Measurements from ENCODE around the gene MYCN. TPM values are rescaled to one million over a fixed set of nuclear protein-coding genes. Genes with fewer than 3 reads are reported as not detected.

MYCN gene
- total RNA-seq, 1 donor from 2014 or later = 0.54 TPM

GRCh38 chr2:15929861-15930260 lies 10.5 kb upstream of the MYCN start:
- Mint-ChIP-seq H3K36me3 (ENCODE audit: unreplicated experiment) (no peaks in the 10 kb centered on the region), H3K9me3 (ENCODE audit: unreplicated experiment) (no peaks in the 10 kb centered on the region), H3K4me3 (ENCODE audit: unreplicated experiment) (no peak overlapping the region), H3K27ac (ENCODE audit: unreplicated experiment) (no peak overlapping the region), H3K4me1 (ENCODE audit: unreplicated experiment) (no peaks in the 10 kb centered on the region), H3K27me3 (ENCODE audit: unreplicated experiment) (peaks cover 12% of the 10 kb centered on the region)
- TF ChIP-seq CTCF (IDR thresholded peaks at IDR 0.05) = no peak
- DNase-seq (ENCODE audit: extremely low spot score, unreplicated experiment) = no peak

- no peak overlapping the region for H3K27ac Mint-ChIP-seq (ENCODE audit: unreplicated experiment)
- TF ChIP-seq CTCF (IDR thresholded peaks at IDR 0.05) = no peak
- H3K27me3 Mint-ChIP-seq (ENCODE audit: unreplicated experiment) = peaks cover 14% of the 10 kb centered on the region
- H3K9me3 Mint-ChIP-seq (ENCODE audit: unreplicated experiment) = no peaks in the 10 kb centered on the region
- no peaks in the 10 kb centered on the region for H3K36me3 Mint-ChIP-seq (ENCODE audit: unreplicated experiment)
- no peak for DNase-seq (ENCODE audit: extremely low spot score, unreplicated experiment)
- no peaks in the 10 kb centered on the region for H3K4me1 Mint-ChIP-seq (ENCODE audit: unreplicated experiment)
- H3K4me3 Mint-ChIP-seq (ENCODE audit: unreplicated experiment) = no peak overlapping the region
Measured at GRCh38 chr2:15930589-15931318, 9.6 kb upstream of the MYCN start.

- Mint-ChIP-seq H3K4me3 (ENCODE audit: unreplicated experiment) (no peak overlapping the region), H3K27ac (ENCODE audit: unreplicated experiment) (no peak overlapping the region), H3K27me3 (ENCODE audit: unreplicated experiment) (peaks cover 19% of the 10 kb centered on the region), H3K9me3 (ENCODE audit: unreplicated experiment) (no peaks in the 10 kb centered on the region), H3K4me1 (ENCODE audit: unreplicated experiment) (no peaks in the 10 kb centered on the region), H3K36me3 (ENCODE audit: unreplicated experiment) (no peaks in the 10 kb centered on the region)
- no peak for DNase-seq (ENCODE audit: extremely low spot score, unreplicated experiment)
- no peak for TF ChIP-seq CTCF (IDR thresholded peaks at IDR 0.05)
Measured at GRCh38 chr2:15931319-15931890, 8.9 kb upstream of the MYCN start.

GRCh38 chr2:15931950-15932349 lies 8.4 kb upstream of the MYCN start:
- H3K4me1 Mint-ChIP-seq (ENCODE audit: unreplicated experiment) = no peaks in the 10 kb centered on the region
- no peak overlapping the region for H3K4me3 Mint-ChIP-seq (ENCODE audit: unreplicated experiment)
- no peak overlapping the region for H3K27ac Mint-ChIP-seq (ENCODE audit: unreplicated experiment)
- no peaks in the 10 kb centered on the region for H3K9me3 Mint-ChIP-seq (ENCODE audit: unreplicated experiment)
- no peak for TF ChIP-seq CTCF (IDR thresholded peaks at IDR 0.05)
- H3K36me3 Mint-ChIP-seq (ENCODE audit: unreplicated experiment) = no peaks in the 10 kb centered on the region
- DNase-seq (ENCODE audit: extremely low spot score, unreplicated experiment) = no peak
- H3K27me3 Mint-ChIP-seq (ENCODE audit: unreplicated experiment) = peaks cover 24% of the 10 kb centered on the region

GRCh38 chr2:15932394-15933183 lies 7.8 kb upstream of the MYCN start:
- no peaks in the 10 kb centered on the region for H3K36me3 Mint-ChIP-seq (ENCODE audit: unreplicated experiment)
- H3K9me3 Mint-ChIP-seq (ENCODE audit: unreplicated experiment) = no peaks in the 10 kb centered on the region
- no peaks in the 10 kb centered on the region for H3K4me1 Mint-ChIP-seq (ENCODE audit: unreplicated experiment)
- no peak for DNase-seq (ENCODE audit: extremely low spot score, unreplicated experiment)
- H3K27ac Mint-ChIP-seq (ENCODE audit: unreplicated experiment) = no peak overlapping the region
- no peak for TF ChIP-seq CTCF (IDR thresholded peaks at IDR 0.05)
- H3K4me3 Mint-ChIP-seq (ENCODE audit: unreplicated experiment) = no peak overlapping the region
- H3K27me3 Mint-ChIP-seq (ENCODE audit: unreplicated experiment) = peaks cover 26% of the 10 kb centered on the region
